Eye (tissue), 1 donor: ENCODE data around the gene TM7SF2.

Source experiments
- DNase-seq: peaks from one replicate; pipeline ENCODE4 v3.0.0-alpha.2; 2015

TM7SF2 gene

GRCh38 chr11:65111744-65112545, at the start of gene TM7SF2:
Gene TM7SF2 (plus strand): TSS chr11:65111872. CDS start chr11:65112016, 144 bp downstream.
- peak; percentile 97 for DNase-seq

DNA sequence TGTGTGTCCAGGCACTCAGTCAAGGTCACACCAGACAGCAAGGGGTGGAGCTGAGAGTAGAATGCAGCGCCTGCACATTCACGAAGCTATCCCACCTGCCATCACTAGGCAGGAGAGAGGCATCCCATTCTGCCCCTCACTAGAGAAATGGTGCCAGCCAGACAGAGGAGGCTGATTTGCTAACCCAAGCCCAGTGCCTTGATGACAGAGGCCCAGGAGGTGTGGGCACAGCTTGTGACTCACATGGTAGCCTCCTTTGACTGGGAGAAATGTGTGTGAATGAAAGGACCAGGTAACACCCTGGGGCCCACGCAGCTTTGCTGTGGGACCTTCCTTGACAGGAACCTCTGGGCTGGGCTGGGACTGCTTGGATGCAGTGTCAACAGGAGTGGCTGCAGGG, 48.1 kb upstream of the TM7SF2 start:
- DNase-seq = no peak

GRCh38 chr11:65064847-65065240, 46.8 kb upstream of the TM7SF2 start:
- DNase-seq = no peak

- DNase-seq = no peak
Observed at GRCh38 chr11:65065851-65066250, 45.8 kb upstream of the TM7SF2 start.

GRCh38 chr11:65066315-65066714, 45.4 kb upstream of the TM7SF2 start:
- DNase-seq = no peak

DNA sequence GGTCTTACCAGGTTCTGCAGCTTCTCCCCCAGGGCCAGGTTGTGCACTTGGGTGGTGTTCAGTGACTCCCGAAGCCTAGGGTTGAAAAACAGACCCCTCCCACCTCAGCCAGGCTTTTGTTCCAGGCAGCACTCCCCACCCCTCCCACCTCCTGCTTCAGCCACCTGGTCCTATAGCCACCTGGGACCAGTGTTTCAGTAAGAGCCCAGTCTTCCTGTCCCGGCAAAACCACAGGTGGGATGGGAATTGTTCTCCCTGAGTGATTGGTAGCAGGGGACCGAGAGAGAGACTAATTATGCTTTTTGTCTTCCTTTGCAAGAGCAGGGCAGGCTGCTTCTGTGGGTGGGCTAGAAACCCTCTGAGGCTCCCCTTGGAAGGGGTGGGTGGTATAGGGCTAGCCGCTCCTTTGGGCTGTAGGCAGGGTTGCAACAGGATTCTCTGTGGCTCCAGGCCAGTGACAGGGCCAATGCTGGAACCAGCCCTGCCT, 44.8 kb upstream of the TM7SF2 start:
- DNase-seq = peak; percentile 8

DNA sequence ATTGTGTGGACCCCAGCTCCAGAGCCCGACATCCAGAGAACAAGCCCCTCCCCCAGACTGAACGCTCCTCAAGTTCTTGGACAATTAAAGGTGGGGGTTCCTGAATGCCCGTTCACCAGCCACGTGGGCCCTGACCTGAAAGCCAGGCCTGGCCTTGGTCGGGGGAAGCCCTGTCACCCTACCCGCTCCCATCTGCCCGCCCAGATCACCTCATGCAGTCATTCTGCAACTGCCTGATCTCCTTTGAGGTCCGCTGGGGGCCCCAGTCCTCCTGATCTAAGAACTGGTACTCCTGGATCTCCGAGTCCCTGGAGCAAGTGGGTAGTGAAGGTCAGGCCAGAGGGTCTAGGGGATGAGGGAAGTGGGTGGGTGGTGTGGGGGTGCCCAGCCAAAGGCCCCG, 44.2 kb upstream of the TM7SF2 start:
- DNase-seq = no peak

DNA sequence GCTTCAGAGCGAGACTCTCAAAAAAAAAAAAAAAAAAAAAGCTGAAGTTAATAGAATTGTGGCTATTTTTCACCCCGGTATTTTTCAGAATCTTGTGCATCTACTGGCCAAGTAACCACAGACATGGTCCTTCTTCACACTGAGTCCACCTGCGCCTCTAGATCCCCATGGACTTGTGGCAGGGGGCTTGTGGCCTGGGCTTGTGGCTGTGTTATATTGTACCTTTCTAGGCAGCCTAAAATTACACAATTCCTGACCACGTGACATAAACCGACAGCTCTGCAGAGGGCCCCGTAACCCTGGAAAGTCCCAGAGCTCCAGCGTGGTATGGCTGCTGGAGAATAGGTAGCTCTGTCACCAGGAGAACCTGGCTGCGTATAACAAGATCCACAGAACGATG, 42.5 kb upstream of the TM7SF2 start:
- DNase-seq = no peak

DNA sequence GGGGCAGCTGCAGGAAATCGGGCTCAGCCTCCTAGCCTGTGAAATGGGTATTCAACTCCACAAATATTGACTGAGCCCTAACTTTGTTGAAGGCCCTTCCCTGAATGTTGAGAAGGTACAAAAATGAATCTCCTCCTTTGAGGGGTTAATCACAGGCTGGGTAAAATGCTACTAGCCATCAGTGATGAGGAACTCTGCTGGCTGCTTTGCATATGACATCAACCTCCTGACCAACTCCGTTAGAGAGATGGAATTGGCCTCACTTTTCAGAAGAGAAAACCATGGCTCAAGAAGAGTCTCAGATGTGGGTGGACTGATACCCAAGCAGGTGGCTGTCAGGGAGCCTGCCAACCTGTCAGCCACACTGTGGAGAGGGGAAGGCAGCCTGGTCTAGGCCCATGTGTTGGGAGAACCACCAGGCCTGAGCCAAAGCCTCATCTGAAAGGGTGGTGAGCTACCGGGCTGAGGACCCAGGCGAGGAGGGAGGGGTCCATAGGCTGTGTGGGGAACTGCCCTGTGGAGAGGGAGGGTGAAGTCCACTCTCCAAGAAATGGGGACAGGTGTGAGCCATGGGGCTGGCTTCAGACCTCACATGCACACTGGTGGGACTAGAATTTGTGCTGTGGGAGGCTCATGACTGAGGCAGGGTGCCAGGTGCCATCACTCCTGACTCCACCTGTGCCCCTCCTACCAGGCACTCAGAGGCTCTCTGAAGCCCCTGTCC, 39.6 kb upstream of the TM7SF2 start:
- DNase-seq = no peak

DNA sequence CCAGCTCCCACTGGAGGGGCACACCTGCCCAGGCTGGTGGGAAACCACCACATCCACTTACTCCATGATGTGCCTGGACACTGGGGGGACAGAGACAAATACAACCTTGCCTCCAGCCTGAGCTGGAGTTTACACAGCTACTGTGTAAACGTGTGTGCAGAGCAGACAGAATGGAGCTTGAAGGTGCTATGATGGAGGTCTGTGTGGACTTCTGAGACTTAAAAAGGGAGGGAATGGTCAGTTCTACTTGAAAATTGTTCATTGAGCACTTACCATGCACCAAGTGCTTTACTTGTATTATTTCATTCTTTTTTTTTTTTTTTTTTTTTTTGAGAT, 39.1 kb upstream of the TM7SF2 start:
- DNase-seq = no peak

DNA sequence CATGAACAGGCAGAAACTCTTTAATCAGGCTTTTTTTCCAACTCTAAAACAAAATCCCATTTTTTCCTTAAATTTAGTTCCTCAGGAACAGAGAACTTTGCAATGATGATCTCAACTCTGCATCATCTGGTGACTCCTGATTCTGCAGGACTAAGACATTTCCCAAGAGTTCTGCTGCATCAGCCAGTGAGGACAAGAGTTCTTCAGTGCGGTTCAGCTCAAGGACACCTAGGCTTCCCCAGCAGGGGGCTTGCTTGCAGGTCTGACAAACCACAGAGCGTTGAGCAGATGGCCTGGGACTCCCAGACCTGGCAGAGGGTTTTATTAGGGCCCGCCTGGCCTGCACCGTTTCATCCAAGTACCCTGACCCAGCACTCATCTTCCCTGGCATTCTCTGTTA, 34.2 kb upstream of the TM7SF2 start:
- no peak for DNase-seq

DNA sequence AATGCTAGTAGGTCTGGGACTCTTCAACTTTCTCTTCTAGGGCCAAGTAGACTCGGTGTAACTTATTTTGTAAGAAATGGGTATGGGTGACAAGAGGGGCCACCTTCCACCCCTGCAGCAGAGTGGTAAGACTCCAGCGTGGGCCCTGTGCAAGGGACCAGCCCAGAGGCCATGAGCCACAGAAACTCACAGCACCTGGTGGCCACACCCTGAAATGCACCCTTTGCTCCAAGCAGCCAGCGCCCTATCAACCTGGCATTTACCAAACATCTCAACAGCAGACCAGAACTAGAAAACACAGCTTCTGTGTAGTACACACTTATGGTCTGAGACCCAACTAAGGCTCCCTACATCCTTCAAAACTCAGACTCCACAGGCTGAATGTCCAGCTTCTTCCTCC, 33.5 kb upstream of the TM7SF2 start:
- peak; percentile 29 for DNase-seq

DNA sequence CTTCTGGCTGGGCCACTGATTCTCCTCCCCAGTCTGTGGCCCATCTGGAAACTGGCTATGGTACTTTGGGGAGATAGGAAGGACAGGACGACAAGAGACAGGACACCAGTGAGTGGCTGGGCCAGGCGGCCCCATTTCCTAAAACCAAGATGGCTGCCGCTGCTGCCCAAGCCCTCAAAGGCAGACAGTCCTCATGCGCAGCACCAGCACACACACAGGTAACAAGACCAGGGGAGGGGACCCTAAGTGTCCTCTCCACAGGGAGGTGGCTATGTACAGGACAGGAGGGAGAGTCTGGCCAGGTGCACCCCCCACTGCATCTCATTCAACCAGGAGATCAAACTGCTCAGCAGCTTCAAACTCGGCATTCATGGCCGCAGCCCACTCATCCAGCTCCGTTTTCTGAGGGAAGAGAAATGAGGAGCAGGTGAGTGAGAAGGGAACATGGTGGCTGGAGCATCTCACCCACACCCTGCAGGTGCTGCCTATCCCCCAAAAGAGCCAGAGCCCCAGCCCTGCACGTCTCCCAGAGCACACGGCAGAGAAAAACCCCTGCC, 32.8 kb upstream of the TM7SF2 start:
- DNase-seq = no peak

DNA sequence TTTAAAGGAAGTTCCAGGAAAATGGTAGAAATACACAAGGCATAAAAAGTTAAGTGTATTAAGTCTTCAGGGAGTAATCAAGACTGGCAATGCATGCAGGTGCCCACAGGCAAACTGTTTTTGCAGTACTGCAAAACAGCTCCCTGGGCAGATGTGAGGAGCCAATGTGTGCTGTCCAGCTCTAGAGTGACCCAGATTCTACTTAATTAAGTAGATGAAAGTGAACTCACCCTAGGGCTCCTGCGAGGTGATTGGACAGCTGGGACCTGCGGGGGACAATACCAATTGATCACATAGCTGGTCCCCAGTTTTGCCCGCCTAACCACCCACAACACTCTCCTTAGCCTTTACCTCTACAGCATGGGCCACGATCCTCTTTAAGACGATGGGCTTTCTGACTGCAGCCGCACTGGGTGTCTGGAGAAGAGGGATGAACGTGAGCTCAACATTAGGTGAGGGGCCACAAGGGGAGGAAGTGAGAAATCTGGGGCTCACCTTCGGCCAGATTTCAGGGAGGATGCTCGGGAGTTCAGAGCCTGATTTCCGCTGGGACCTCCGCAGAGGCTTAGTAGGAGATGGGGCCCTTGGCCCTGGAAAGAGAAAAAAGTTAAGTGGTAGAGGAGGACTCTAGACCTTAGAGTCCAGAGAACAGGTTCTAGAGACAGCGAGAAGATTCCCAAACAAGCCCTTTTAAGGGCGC, 28.4 kb upstream of the TM7SF2 start:
- no peak for DNase-seq

DNA sequence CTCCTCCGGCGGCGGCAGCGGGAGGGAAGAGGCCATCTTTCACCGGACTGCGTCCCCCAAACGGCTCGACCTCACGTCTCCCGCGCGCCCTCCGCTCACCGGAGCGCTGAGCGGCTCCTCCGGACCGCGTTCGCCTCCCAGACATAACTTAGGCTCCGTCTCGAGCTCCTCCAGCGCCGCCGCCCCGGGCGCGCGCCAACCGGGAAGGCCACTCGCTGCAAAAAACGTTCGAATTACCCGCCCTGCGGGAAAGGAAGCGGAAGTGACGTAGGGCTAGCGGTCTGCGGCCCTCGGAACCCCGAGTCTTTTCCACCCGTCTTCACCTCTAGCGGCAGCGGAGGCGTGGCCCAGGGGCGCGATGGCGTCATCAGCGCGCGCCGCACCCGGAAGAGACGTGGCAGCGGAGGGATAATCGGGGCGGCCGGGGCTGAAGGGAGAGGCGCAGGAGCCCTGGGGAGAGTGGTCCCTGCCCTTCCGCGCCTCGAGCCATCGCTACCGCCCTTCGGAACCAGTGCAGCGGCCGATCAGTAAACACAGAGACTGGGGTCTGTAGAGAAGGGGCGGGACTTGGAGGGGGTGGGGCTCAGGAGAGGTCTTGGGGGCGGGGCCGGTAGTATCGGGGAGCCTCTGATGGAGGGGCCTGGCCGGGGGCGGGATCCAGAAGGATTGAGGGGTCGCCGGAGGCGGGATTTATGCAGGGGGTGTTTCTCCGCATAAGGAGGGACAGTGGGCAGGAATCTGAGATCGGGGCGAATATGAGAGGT, 27.7 kb upstream of the TM7SF2 start, which contains the start of the genes CDCA5 and ZFPL1:
TSS of gene CDCA5 (minus strand) at position 207 of the 764 bp plus-strand sequence. CDS start at position 145, 62 bp downstream.
TSS of gene ZFPL1 (plus strand) at position 389 of the 764 bp plus-strand sequence. CDS start 477 bp downstream, outside the sequence.
- DNase-seq = peak; percentile 98

DNA sequence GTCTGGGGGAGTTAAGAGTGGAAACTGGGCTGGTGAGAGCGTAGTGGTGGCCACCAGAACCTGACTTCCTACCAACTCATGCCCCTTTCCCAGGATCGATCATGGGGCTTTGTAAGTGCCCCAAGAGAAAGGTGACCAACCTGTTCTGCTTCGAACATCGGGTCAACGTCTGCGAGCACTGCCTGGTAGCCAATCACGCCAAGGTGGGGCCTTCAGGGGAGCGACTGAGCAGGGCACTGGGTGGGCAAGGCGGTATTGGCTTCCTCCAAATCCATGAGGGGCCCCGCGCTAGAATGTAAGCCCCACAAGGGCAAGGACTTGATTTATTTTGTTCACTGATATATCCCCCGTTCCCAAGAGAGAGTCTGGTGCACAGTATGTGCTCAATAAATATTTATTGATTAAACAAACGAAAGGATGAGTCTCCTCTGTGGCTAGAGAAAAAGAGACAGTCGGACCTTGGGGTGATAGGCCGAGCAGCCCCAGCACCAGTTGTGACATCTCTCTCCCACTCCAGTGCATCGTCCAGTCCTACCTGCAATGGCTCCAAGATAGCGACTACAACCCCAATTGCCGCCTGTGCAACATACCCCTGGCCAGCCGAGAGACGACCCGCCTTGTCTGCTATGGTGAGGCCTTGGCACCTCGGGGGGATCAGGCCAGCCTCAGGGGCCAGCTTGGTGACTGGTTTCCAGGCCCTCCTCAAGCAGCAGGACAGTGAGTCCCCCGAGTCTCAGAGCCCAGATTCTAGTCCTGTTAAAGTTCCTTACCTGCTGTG, 26.9 kb upstream of the TM7SF2 start:
- DNase-seq = no peak

DNA sequence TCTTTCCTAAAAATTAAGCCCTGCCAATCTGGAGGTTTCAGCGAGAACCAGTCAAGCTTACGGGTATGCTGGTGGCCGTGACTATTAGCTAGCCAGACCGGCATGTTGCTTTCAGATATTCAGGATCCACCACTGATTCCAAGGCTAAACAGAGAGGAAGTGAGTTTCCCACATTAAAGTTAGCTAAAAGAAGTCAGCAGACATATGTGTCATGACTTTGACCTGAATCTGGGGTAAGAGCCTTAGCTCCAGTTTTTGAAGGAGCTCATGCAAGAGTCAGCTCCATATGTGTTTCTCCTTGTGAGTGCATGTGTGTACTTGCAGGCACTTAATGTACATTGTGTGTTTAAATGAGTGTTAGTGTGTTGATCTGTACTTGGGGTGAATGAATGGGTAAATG, 26.2 kb upstream of the TM7SF2 start:
- DNase-seq = no peak

GRCh38 chr11:65086809-65087208, 24.9 kb upstream of the TM7SF2 start:
- DNase-seq = no peak

DNA sequence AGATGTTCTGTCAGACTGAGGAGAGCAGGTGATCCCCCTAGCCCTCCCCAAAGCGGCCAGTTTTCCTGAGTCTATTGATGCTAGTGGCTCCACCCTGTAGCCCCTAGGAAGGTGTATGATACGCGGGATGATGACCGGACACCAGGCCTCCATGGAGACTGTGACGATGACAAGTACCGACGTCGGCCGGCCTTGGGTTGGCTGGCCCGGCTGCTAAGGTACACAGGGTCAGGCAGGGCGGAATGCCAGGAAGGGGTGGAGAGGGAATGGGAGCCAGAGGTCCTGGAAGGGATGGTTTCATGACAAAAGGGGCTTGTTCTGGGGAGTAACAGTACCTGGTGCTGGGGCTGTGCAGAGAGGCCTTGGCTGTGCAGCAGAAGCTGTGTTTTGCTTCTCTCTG, 24.5 kb upstream of the TM7SF2 start:
- DNase-seq = no peak

GRCh38 chr11:65087827-65088226, 23.8 kb upstream of the TM7SF2 start:
- no peak for DNase-seq

DNA sequence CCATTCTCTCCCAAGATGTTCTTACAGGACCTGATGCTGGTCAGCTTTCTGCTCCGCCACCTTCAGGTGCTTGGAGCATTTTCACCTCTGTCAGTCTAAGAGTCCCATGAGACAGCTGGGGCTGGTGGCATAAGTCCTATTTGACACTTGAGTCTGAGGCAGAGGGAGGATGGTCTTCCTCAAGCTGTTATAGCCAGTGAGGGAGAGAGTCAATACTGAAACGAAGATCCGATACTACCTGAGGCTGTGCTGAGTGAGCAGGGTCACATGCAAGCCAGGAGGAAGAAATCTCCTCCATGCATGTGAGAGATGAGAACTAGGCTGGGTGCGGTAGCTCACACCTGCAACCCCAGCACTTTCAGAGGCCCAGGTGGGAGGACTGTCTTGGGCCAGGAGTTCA, 22.1 kb upstream of the TM7SF2 start:
- DNase-seq = no peak

GRCh38 chr11:65090628-65091027, 21.0 kb upstream of the TM7SF2 start:
- DNase-seq = no peak
